Globus pallidus (tissue), 1 donor: ENCODE measurements around the gene PLPP1.
A peak's percentile ranks its signal among the peaks of the same experiment; 100 is the strongest.

Experiments
- DNase-seq: peaks from one replicate; pipeline ENCODE4 v3.0.0-alpha.2; 2015; ENCODE audit warnings: low spot score

PLPP1 gene

GRCh38 chr5:55446640-55447351 lies 88.0 kb downstream of the PLPP1 start:
- DNase-seq, result no peak

GRCh38 chr5:55445791-55446190 lies 89.0 kb downstream of the PLPP1 start:
- DNase-seq, result no peak

GRCh38 chr5:55441954-55442353 lies 92.8 kb downstream of the PLPP1 start:
- DNase-seq, result no peak

DNA sequence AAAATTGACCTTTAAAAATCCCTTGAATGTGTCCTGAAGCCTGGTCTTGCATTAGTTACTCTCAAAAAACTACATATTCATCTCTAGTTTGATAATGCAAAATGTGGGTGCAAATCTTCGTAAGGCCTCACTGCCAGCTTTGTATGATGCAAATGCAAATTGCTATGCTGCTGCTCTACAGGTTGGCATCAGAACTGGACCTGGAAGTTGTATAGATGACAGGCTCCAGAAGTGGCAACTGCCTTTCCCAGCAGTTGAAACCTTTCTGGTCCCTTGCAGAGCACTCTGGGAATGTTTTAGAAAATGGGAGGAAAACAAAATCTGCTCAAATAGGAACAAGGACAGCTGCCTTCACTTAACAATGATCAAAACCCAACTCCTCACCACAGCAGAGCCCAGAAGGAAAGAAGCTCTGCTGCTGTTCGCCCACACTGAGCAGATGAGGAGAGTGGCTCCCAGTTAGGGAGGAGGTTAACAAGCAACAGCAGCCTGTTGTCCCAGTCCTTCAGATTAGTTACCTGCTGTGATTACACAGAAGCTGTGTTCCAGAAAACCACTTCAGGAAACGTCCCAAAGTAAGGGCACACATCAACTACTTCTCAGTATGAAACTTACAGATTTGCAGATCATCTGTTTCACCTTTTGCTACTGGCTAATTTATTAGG lies 93.5 kb downstream of the PLPP1 start:
- DNase-seq, result no peak

DNA sequence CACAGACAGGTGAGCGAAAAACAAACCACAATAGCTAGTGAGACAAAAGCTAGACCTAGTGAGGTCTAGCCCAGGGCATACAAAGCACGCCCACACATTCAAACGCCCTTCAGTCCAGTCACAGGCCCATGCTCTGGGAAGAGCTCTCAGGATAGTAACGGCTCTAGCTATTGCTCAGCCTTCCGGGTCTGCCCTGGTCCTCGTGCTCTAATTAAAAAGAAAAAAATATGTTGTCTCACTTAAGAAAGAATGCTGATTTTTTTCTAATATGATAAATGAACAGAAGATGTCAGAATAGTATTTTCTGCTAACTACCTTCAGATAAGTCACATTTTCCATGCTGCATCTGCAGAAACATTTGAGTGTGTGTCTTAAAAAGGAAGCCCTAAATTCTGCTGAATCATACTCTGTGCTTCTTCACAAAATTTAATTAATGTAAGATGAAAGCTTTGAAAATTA lies 94.5 kb downstream of the PLPP1 start:
- DNase-seq, result peak; percentile 40

DNA sequence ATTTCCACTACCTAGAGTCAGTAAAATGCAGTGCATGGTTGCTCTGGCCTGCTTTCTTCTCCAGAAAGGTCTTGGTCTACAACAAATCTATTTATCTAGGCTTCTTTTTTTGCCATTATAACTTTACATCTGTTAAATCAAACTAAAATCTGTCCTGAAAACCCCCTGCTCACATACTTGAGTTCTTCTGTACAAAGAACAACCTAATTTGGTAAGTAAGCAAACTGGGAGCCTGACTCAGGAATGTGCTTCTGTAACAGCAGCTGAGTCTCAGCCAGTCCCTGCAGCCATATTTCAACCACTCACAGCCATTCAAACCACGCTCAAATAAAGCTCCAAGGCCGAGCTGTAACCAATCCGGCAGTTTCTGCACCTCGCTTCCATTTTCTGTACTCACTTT lies 95.8 kb downstream of the PLPP1 start:
- peak; percentile 56 for DNase-seq

DNA sequence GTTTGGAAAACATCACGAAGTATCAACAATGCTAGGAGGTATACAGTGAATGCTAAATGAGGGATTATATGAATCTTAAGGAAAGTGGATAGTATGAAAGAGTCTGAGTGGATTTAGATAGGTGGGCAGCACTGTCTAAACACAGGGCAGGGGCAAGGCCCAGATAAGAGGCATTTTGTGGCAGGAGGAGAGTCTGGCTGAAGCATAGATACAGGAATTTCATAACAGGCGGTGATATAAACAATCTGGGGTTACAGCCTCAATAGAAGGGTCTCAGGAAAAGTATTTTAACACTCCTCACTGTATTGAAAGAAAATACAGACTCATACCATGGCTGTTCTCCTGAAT lies 96.9 kb downstream of the PLPP1 start:
- DNase-seq, result no peak

DNA sequence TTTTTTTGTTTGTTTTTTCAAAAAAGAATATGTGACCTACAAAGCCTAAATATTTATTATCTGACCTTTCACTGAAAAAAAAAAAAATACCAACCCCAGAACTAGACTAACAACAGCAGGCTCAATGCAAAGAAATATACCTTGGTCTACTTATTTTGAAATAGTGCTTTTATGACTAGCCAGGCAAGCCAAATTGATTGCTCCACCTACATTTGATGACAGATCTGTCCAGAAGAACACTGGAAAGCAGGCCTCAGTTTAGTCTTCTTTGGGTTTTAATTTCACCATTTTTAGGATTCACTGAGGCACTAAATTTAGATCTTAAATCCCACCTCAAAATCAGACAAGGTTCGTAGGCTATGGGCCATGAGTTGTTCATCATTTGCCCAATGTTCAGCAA lies 97.3 kb downstream of the PLPP1 start:
- no peak for DNase-seq

DNA sequence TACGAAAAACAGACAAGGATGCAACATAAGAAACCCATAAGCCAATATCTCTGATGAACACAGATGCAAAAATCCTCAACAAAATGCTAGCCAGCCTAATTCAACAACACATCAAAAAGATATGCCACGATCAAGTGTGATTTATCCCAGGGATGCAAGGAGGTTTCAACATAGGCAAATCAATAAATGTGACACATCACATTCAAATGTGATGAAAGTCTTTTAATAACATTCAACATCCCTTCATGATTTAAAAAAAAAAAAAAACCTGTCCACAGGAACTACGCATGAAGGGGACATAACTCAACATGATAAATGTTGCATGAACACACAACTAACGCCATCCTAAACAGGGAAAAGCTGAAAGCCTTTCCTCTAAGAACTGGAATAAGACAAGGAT lies 102.2 kb downstream of the PLPP1 start:
- no peak for DNase-seq

DNA sequence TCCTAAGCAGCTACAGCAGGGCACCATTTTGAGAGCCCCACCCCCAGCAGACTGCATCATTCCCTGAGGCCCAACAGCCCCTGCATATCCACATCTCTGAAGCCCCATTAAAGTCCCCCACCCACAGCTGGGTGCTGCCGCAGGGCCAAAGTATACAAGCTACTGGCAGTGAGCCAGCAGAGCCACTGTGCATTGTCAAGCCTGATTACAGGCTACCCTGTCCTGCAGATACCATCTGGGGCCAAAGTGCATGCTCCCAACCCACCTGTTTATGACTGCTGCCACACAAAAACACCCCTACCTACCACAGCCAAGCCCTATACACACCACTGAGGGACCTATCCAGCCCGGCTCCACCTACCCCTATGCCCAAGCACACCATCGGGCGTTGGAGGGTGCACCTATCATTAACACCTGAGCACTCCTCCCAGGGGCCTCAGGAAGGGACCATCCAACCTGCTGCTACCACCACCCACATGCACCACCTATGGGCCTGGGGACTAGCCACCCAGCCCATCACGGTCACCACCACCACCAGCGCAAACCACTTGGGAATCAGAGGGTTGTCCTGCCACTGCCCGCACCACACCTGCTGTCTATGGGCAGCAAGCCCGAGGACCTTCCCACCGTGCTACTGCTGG lies 105.0 kb downstream of the PLPP1 start:
- no peak for DNase-seq

GRCh38 chr5:55429221-55429612 lies 105.5 kb downstream of the PLPP1 start:
- no peak for DNase-seq

- no peak for DNase-seq
Observed at GRCh38 chr5:55427157-55427556, 107.6 kb downstream of the PLPP1 start.

- no peak for DNase-seq
Observed at GRCh38 chr5:55426455-55426854, 108.3 kb downstream of the PLPP1 start.

DNA sequence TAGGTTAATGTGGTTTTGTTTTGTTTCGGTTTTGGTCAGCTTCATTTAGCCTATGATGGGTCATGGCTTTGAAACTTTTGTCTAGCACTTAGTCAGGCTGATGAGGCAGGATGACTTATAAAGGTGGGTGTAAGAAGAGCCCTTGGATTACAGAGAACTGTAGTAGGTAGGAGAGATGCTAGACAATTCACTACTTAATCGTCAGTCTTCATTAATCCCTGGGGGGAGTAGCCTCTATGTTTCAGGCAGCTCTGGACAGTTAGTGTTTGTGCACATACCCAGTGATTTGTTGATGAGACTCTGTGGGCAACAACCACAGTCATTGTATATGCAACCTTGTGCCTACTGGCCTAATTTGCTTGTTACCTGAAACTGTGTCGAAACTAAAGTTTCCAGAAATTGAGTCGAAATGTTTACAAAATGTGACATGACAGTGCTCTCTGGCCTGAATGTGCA lies 113.7 kb downstream of the PLPP1 start:
- no peak for DNase-seq

DNA sequence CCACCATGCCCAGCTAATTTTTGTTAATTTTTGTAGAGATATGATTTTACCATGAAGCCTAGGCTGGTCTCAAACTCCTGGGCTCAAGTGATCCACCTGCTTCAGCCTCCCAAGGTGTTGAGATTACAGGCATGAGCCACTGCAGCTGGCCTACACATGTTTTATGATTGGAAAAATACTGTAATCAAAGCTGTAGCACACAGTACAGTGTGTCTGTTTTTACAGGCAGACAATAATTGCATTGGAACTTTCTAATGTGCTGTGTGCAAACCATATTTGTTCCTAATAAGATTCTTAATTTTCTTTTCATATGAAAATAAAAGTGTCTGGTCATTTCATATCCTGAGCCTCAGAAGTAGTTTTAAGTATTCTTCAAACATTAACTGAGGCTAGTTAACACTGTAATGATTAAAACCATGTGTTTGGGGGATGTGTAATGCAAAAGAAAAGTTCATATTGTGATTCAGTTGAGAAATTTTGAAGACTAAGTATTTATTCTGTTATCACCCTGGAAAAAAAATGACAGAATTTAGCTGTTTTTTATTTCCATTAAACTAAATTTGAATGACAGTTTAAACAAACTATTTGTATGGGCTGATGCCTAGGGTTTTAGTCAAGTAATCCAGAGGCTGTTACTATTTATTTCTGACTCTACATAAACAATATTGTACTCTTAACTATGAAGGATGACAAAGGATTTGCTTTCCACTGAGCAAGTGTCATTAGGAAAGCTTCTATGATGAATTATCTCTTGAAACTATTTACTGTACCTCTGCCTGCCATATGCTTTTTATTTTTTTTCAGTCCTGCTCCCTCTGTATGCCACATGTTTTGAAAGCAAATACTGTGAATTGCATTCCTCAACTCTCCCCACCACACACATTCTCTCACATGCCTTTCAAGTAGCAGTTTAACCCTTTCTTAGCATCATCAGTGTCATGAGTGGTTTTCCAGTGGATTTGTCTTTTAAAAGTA lies 115.5 kb downstream of the PLPP1 start:
- DNase-seq, result no peak

GRCh38 chr5:55416306-55416705 lies 118.5 kb downstream of the PLPP1 start:
- no peak for DNase-seq

DNA sequence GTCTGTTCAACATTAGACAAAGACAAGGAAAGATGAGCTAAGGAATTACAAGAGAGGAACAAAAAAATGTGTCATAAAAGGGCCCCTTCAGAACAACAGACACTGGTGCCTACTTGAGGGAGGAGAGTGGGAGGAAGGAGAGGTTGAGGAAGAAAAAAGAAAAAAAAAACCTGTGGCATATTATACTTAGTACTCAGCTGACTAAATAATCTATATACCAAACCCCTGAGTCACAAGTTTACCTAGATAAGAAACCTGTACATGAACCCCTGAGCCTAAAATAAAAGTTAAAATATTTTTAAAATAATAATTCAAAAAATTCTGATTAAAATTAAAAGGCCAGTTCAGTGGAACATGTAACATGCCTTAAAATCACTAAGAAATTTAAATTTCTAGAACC lies 119.7 kb downstream of the PLPP1 start:
- DNase-seq, result no peak

DNA sequence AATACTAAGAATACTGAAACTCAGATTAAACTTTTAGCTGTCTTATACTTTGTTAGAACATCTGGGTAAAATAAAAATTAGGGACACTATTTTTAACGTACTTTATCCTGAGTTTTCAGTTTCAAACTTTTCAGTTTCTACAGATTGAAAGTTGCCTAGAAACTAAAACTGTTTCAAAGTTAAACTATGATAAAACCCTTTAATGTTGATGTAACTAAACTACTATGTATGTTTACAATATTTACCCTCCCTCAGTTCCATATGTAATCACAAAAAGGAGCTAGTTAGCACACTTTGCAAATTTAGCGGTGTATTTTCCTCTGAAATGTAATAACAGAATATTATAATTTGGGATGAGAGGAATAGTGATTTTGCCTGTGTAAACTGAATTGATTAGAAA lies 121.1 kb downstream of the PLPP1 start:
- DNase-seq, result no peak

DNA sequence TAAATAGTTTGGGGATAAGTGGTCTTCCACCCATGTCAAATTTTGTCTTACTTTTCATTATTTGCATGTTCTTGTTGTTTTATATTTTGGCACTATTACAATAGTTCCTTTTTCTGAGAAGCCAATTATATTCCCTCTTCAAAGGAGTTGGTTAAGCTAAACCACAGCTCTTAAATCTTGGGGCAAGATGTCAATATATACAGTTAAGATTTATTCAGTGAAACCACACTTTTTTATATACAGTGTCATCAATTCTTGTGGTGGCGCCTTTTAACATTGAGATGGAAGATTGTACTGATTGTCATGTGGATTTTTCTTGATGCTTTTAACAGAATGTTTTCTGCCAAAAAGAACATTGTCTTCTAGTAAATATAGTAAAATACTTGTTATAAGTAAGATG lies 122.9 kb downstream of the PLPP1 start:
- no peak for DNase-seq

- peak; percentile 19 for DNase-seq
Observed at GRCh38 chr5:55410845-55411244, 123.9 kb downstream of the PLPP1 start.

GRCh38 chr5:55409775-55410174 lies 125.0 kb downstream of the PLPP1 start:
- DNase-seq, result no peak

DNA sequence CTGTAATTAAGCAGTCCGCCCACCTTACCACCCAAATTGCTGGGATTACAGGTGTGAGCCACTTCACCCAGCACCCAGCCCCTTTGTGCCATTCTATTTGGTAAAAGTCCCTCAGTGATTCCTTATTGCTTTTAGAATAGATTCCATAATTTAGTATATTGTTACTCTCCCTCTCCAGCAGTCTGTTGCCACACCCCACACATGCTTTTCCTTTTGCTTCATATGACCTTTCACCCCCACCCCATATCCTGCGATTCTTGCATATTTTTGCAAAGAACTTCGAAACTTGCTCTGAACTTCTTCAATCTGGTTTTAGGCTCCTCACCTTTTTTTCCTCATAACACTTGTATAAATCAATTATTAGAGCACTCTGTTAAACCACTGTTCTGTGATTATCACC lies 126.8 kb downstream of the PLPP1 start:
- DNase-seq, result no peak
